H1 (cell line): ENCODE results near the gene JMJD7. TPM values are rescaled to one million over a fixed set of nuclear protein-coding genes. Genes with fewer than 3 reads are reported as not detected.

ENCODE experiments used
- BACH1 ChIP-seq: IDR thresholded peaks from 2 replicates; pipeline ENCODE4 v1.6.1; 2012; ENCODE audit warnings: low read length, improper control_type of control experiment
- CEBPB ChIP-seq: IDR thresholded peaks from 2 replicates; pipeline ENCODE4 v1.6.1; 2012; ENCODE audit warnings: low read depth, low read length
- CHD7 ChIP-seq: fragments of 300-600 bp; sonication (generic); IDR thresholded peaks from 2 replicates; pipeline ENCODE4 v1.7.1; 2012; ENCODE audit warnings: low read length, moderate library complexity, mild to moderate bottlenecking, inconsistent platforms; ENCODE audit not compliant: insufficient replicate concordance
- CTBP2 ChIP-seq: IDR thresholded peaks from 2 replicates; pipeline ENCODE4 v1.7.0; 2011; ENCODE audit warnings: borderline replicate concordance, mild to moderate bottlenecking, moderate library complexity, mixed read lengths, low read length; ENCODE audit not compliant: insufficient read depth, insufficient read length
- POLR2A ChIP-seq, 2 experiments: IDR thresholded peaks; 1 replicate in 1 of 2; 2 replicates in 1 of 2; pipeline ENCODE4 v1.6.1; 2011; ENCODE audit warnings: low read depth in 2 of 2, low read length in 2 of 2, mild to moderate bottlenecking in 2 of 2; ENCODE audit errors: control extremely low read depth in 1 of 2
- RFX5 ChIP-seq: IDR thresholded peaks from 2 replicates; pipeline ENCODE4 v1.6.1; 2011; ENCODE audit warnings: low read depth, low read length, improper control_type of control experiment, borderline replicate concordance
- RXRA ChIP-seq: IDR thresholded peaks from 2 replicates; pipeline ENCODE4 v1.6.1; 2011; ENCODE audit warnings: low read depth, mild to moderate bottlenecking, low read length, moderate library complexity; ENCODE audit not compliant: insufficient read depth
- SIX5 ChIP-seq: IDR thresholded peaks from 2 replicates; pipeline ENCODE4 v1.6.1; 2011; ENCODE audit warnings: mild to moderate bottlenecking, low read depth, low read length
- TBP ChIP-seq: IDR thresholded peaks from 2 replicates; pipeline ENCODE4 v1.6.1; 2011; ENCODE audit warnings: low read depth, low read length, improper control_type of control experiment
- USF2 ChIP-seq: IDR thresholded peaks from 2 replicates; pipeline ENCODE4 v1.6.1; 2011; ENCODE audit warnings: low read length, improper control_type of control experiment
- polyA plus RNA-seq, 7 experiments: library from polyadenylated mRNA; depleted of rRNA in 3 of 7; stranded (reverse) in 5 of 7; unstranded in 2 of 7; fragments of >200 nt in 5 of 7; fragments of 200-250 nt in 2 of 7; gene quantifications; 1 replicate in 5 of 7; 2 replicates in 1 of 7; 4 replicates in 1 of 7; pipeline versions ENCODE4 v1.2.1 to v1.2.3, GENCODE V29; 2011 to 2013; ENCODE audit warnings: missing spikeins in 2 of 7, mixed read lengths in 2 of 7
- total RNA-seq: library from RNA; stranded (reverse); fragmentation: NEBNext Ultra II Directional; extraction: Animal tissue kit (Norgen Biotek cat#: 25700); gene quantifications from 2 replicates; pipeline ENCODE4 v1.2.1, GENCODE V29; 2021

JMJD7 gene
- total and polyA plus RNA-seq, 2 of the 8 experiments (the other 6 are each of a cell fraction or from before 2014, with no cell fraction given), result 15.0 to 20.0 TPM

- TF ChIP-seq CHD7 (no peak), BACH1 (no peak), USF2 (no peak), RFX5 (no peak), SIX5 (no peak), CEBPB (no peak), TBP (no peak), POLR2A (IDR thresholded peaks at IDR 0.05; ENCODE audit: control extremely low read depth in 1 of 2, low read depth in 2 of 2, low read length in 2 of 2) (no peak), RXRA (no peak), CTBP2 (no peak)
Observed at GRCh38 chr15:41790756-41791546, 36.9 kb upstream of the JMJD7 start (continued).
